NCI-H128 (cell line): Measurements from ENCODE around the gene CPLX4.

ENCODE experiments used
- DNase-seq: peaks from one replicate; lab custom pipeline; 2025; ENCODE audit not compliant: unreplicated experiment; lab: John Stamatoyannopoulos, UW

Gene CPLX4, protein sequence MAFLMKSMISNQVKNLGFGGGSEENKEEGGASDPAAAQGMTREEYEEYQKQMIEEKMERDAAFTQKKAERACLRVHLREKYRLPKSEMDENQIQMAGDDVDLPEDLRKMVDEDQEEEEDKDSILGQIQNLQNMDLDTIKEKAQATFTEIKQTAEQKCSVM

DNA sequence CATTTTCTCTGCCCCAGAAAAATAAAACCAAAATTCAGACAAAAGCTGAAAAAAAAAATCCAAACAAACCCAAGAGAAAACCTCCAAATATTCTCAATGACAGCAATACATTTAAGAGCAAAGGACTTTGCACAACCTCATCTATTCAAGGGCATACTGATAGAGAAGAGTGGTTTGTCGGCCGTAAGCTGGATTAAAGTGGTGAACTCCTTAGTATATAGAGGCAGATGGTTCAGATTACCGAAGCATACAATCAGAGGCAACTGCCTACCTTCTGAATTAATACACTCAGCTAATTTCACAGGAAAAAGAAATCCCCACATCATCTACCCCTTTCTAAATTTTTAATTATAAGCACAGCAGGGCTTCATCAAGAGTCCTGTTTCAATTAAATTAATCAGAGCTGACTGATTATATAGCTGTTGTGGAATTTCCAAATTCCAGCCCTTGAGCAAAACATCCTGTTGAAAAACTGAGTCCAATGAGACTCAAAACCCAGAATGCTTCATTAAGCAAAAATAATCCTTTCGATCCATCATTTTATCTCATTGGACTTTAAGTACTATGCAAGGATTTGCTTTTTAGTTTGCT lies at the start of gene CPLX4:
CPLX4 (minus strand) TSS at position 190 of the 591 bp plus-strand sequence; CDS start at position 3, 187 bp downstream.
- no peak for DNase-seq

DNA sequence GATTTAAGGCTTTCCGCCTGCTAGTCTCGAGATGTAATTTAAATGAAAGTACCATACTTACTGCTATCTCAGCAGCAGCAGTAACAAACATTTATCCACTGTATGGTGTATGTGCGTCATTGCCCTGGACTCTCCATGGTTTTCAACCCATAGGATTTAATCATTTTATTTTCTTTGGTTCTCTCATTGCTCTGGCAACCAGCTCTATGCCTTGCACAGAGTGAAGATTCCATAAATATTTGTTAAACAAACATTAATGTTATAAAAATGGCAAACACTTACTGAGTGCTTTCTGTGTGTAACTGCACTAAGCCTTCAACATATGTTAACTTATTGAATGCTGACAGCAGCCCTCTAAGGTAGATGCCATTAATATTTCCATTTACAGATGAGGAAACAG lies 41.9 kb upstream of the CPLX4 start:
- no peak for DNase-seq

DNA sequence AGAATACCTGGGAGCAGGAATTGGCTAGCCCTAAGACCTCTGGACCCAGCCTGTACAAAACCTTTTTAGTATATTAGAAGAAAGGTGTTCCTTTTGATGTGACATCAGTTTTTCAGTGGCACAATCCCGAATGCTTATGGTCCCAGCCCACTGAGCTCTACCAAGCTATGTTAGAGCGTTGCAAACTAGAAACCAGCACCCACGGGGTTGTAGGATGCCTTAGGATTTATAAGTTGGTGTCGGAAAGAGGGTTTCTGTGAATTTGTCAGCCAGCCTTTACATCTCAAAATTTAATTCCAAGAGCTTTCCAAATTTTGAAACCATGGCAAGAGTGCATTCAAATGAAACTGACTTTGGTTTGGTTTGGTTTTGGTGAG lies 41.1 kb upstream of the CPLX4 start:
- DNase-seq: no peak

DNA sequence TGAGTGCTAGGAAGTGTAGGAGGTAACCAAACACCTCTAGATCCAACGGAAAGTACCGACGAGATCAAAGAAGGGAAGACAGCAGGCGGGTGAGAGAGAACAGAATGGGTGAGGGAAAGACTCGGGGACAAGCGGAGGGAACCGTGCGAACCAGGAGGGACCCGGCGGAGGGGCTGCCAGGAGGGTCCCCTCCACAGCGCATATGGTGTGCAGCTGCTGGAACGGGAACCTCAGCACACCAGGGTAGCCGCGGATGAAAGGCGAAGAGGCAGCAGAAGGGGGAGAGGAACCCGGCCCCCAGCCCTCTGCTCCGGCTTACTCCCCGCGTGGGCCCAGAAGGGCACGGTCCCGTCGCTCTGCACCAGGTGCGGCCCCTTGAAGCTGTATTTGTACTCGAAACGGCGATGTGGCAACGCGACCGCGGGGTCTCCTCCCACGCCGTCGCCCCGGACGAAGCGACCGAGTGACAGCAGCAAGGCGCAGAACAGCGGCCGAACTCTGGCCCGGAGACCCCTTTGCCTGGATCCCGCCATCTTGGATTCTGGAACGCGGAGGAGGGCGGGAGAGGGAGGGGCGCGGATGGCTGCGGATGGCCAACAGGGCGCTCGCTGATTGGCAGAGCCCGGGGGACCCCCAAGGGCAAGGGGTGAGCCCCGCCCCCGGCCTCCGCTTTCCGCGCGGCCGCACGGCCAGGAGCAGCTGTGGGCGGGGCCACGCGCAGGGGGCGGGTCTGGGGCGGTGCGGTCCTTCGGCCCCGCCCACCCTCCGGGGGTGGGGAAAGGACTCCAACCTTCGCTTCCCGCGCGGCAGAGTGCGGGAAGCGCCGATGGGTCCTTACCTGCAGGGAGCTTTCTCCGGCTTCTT lies 40.5 kb upstream of the CPLX4 start, which contains the start of gene LMAN1:
LMAN1 (minus strand) TSS at position 554 of the 864 bp plus-strand sequence; CDS start at position 533, 21 bp downstream.
- DNase-seq: peak; percentile 94

DNA sequence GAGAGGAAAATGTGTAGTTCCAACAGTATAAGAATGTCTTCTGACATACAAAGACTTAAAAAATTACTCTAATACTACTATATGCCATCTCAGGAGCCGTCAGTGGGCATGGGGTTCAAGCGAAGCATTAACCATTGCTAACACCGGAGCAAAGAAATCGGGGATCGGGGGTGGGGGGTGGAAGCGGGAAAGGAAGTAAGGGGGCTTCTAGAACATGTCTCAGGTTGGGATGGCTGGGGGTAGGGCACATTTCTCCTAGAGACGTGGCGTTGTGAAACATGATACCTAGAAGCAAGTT lies 39.9 kb upstream of the CPLX4 start:
- DNase-seq: no peak

DNA sequence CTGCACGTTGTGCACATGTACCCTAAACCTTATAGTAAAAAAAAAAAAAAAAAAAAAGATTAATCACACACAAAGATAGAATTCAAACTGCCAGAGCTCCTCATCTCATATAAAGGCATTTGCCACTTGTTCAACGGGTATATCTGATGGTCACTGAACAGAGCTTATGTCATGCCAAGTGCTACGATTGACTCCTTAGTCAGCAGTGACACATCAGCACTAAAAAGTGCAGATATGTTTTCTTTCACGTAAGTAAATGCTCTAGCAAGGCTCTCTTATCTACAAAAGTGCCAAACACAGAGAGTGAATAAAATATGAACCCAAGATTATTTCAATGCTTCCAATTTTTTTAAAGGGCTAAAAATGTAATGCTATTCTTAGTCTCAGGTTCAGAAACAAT lies 39.5 kb upstream of the CPLX4 start:
- DNase-seq: no peak

DNA sequence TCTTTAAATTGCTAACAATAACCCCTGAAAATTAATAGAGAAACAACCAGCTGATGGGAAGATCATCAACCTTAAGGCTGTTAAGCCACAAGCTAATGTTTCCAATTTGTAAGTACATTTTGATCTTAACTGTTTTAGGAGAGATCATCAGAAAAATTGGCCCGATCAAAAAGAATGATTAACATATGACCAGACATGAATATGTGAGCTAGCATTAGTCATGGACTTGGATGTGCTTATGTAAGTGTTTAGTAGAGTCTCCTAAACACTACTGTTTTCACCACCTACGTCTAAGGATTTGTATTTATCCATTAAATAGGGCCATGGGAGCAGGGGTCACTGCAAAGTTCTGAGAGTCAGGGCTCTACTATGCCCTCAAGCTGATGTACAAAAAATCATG lies 36.3 kb upstream of the CPLX4 start:
- DNase-seq: no peak

DNA sequence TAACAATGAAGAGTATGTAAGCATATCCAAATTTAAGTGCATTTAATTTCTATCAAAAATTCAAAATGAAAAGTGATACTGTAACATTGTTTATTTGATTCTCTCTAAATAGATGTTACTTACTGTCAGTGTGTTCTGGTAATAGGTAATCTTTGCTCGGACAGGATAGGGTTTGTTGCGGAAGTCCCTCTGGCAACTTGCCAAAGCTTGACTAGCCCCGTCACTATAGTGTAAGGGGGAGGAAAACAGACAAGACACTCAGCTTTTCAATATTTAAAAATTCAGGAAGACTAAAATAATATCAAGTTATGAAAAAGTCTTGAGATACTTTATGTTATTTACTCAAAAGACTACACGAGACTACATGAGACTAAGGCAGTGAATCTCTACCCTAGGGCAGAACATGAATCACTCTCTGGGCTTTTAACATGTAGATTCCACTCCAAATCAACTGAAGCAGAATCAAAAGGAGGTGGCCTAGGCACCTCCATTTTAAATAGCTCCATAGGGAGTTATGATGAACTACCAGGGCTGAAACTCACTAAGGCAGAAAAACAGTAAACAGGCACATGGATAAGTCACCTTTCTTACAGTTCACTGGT lies 34.7 kb upstream of the CPLX4 start:
- DNase-seq: no peak

DNA sequence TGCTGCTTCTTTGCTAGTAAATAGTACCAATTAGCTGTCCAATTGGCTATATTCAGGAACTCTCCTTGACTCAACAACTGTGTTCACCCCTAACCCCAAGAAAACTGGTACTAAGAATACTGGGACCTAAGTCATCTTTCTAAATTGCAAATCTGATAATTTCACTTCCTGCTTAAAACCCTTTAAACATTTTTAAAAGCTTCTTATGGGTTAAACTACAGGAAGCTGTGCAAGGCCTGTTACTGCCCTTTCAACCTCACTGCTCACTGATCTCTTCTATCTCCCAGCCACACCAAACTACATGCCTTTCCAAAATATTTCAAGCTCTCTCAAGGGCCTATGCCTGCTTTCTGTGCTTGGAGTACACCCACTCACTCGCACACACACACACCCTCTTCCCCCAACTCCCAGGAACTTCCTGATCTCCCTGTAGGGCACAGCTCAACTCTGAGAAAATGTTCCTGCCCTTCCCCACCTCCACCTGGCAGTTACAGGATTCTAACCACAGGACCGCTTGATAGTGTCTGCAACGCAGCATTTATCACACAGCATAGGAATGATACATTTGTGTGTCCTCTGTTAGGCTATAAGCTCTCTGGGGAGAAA lies 33.9 kb upstream of the CPLX4 start:
- no peak for DNase-seq

DNA sequence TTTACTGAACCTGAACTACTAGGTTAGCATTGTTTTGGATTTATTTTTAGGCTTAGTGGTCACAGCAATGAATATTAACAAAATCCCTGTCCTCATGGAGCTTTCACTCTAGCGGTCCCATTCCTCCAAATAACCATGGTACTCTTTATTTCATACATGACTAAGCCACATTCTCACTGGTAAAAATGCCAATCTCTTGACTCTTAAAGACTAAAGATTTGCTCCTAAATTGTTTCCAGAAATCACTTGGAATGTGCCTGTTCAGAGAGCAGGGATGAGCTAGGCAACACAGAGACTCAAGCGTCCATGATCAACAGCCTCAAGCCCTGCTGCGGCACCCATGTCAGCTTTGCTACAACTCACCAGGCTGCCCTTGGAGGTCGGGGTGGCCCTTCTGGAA lies 27.1 kb upstream of the CPLX4 start:
- DNase-seq: no peak

DNA sequence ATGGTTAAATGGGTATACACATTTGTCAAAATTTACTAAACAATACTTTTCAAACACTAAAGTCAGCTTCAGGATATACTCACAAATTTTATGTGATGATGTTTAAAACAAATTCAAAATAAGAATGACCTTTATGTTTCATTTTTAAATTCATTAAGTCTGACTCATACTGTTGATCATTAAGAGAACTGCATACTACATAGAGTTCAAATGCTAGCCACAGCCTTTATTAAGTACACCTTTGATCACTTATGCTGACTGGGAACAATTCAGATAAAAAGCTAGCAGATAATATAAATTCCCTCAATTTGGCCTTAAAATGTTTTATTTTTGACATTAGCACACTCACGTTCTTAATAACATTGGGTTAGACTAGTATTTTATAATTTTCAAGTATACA lies 26.5 kb upstream of the CPLX4 start:
- DNase-seq: no peak

DNA sequence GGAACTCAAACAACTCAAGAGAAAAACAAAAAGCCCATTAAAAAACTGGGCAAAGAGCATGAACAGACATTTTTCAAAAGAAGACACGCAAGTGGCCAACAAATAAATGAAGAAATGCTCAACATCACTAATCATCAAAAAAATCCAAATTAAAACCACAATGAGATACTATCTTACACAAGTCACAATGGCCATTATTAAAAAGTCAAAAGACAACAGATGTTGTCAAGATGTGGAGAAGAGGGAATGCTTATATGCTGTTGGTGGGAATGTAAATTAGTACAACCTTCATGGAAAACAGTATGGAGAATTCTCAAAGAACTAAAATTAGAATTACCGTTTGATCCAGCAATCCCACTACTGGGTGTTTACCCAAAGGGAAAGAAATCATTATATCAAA lies 25.5 kb upstream of the CPLX4 start:
- no peak for DNase-seq

DNA sequence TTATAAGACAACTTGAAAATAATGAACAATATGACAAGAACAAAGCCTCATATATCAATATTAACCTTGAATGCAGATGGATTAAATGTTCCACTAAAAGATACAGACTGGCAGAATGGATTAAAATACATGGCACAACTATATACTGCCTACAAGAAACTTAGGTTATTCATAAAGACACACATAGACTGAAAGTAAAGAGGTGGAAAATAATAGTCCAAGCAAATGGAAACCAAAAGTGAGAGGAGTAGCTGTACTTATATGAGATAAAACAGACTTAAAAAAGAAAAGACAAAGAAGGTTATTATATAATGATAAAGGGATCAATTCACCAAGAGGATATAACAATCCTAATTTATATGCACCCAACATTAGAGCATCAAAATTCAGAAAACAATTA lies 22.4 kb upstream of the CPLX4 start:
- DNase-seq: no peak

DNA sequence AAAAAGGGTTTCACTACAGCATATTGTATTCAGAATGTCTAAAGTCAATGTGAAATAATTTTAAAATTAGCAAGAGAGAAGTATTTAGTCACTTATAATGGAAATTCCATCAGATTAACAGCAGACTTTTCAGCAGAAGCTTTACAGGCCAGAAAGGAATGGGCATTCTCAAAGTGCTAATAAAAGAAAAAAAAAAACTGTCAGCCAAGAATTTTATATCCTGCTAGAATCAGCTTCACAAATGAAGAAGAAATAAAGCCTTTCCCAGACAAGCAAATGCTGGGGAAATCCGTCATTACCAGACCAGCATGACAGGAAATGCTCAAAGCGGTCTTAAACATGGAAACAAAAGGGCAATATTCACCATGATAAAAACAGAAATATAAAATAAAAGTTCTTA lies 21.9 kb upstream of the CPLX4 start:
- no peak for DNase-seq

DNA sequence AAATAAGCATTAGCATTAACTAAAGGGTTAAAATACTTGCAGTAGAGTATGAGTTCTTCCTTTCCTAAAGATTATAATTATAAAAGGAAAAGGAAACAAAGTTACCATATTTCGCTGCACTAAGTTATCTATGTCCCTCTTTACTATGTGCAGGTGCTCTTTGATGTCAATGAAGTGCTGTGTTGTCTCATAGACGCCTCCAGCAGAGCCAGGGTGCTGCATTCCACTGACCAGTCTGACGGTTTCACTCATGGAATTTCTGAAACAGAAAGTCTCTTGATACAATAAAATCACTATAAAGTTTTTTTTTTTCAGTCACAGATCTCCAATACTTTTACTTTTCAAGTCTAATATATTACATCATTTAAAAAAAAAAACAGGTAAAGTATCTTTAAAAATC lies 14.5 kb upstream of the CPLX4 start:
- no peak for DNase-seq

DNA sequence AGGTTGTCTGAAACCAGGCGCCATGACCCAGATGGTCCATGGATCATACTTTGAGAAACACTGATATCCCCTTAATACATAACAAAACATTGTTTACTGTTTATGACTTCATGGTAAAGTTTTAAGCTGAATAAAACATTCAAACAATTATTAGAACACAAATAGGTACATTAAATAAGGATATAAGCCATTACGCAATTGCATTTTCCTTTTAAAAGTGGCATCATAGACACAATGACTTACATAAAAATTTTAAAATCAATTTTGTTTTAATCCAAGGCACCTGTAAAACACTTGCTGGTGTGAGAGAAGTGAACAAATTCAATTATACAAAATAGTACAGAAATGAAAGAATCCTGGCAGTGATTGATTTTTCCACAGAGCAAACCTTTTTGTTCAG lies 10.2 kb upstream of the CPLX4 start:
- no peak for DNase-seq

DNA sequence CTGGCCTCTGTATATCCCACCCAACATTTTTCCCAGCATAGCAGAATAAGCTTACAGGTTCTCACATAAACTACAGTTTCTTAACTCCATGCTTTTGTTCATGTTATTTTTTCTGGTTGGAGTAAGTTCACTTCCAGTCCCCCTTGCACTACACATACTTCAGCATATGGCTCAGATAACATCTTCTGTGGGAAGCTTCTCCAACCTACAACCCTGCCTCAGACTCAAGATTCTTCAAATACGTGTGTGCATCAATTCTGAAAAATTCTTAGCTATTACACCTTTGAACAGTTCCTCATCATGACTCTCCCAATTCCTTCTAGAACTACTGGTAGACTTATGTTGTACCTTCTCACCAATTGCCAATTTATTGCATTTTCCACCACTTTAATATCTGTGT lies 7.5 kb upstream of the CPLX4 start:
- DNase-seq: no peak

DNA sequence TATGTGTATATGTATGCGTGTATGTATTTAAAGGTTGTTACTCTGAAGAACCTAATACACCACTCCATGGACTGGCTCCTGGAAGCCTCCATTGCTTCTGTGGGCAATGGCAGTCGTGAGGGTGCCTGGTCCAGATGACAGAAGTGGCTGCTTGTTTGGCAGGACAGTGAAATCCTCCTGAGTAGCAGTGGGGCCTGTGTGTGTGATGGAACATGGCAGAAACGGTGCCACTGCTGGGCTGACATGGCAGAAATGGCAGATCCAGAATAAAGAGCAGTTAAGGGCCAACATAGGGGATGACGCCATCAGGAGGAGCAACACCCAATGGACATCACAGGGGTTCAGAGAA lies 6.1 kb upstream of the CPLX4 start:
- DNase-seq: no peak

DNA sequence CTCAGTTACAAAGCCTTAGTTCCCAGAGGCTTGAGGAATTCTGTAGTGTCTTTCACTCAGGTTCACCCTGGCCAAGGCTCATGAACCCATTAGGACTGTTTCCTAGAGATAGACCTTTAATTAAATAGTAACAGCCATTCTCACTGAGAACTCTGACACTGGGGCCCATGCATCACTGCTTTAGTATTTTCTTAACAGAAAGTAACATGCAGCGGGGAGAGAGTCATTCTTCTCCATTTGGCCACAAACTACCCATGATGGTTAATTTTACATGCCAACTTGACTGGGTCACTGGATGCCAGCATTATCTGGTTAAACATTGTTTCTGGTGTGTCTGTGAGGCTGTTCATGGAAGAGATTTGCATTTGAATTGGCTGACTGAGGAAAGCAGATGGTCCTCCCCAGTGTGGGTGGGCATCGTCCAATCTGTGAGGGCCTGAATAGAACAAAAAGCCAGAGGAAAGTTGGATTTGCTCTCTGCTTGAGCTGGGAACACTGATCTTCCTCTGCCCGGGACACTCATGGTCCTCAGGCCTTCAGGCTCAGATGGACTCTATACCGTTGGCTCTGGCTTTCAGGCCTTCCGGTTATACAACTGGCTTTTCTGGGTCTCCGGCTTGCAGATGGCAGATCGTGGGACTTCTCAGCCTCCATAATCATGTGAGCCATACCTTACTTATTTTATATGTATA lies 5.6 kb upstream of the CPLX4 start:
- DNase-seq: no peak

DNA sequence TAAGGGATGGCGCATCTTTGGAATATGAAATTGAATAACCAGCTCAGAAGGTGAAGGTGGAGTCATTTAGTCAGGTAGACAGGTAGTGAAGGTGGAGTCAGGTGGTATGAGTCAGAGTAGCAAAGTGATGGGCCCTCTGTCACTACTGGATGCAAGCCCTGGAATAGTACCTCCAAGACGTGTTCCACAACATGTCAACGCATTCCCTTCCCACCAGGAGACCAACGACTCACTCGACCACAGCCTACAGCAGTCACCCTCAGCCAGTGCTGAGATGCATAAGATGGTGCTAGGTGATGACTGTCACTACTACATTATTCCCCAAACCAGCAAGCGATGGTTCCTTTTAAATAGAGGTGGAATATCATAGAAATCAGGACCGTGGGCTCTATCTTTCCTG lies 6.8 kb downstream of the CPLX4 start:
- no peak for DNase-seq

DNA sequence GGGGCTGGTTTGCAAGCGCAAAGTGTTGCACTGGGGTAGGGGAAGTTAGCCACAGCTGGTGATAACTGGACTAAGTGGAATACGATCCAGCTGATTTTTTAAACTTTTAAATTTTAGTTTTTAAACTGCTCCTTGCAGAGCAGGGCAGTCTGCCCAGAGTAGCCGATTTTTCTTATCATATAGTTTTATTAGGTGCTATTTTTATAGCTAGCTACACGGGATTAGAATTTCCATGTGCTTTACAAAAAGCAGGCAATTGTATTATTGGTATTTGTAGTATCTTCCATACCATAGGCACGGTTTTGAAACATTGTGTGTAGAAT lies 9.6 kb downstream of the CPLX4 start:
- no peak for DNase-seq
